ENCODE measurements around the gene CACNA1S. TPM values are rescaled to one million over a fixed set of nuclear protein-coding genes. Genes with fewer than 3 reads are reported as not detected.

Gene CACNA1S
- total RNA-seq, 2 experiments from 2014 or later = not detected

DNA sequence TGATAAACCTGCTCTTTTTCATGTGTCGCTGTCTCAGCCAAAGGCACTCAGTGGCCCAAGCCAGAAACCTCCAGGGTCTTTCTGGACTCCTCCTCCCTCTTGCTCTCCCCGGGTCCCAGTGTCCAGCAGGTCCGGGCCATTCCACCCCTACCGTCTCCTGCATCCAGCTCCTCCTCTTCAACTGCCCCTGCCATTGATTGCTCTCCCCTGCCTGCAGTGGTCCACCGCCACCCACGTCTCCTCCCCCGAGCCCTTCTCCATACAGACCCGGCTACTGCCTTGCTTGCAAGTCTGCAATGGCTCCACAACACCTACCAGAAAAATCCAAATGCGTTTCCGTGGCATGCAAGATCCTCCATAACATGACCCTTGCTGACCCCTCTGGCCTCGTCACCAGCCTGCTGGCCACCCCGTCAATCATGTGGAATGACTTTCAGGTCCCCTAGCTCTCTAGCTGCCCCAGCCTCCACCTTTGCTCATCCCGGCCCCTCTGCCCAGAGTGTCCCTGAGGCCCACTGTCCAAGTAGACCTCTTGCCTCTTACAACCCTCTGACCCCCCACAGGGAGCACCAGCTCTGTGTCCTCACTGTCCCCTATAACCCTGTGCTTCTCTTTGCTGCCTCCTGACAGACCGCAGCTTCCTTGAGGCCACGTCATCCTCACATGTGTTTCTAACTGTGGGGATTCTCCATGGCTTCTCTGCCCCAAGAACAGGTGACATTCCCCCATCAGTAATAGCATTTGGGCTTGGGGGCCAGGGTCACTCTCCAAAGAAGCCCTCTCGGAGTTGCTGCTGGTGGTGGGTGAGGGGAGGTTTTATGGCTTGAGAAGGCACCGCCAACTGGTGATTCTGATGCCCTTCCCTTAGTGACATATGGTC lies 15.0 kb downstream of the CACNA1S start:
- Mint-ChIP-seq H3K4me3 (no peak overlapping the region), H3K27ac (no peak overlapping the region), H3K36me3 (ENCODE audit: low read depth) (no peaks in the 10 kb centered on the region), H3K9me3 (ENCODE audit: insufficient read depth) (no peaks in the 10 kb centered on the region), H3K27me3 (ENCODE audit: low read depth) (no peaks in the 10 kb centered on the region), H3K4me1 (ENCODE audit: low read depth) (no peaks in the 10 kb centered on the region)
- DNase-seq (no peak), ATAC-seq (no peak)
- ChIA-PET POLR2A (no interaction called here), CTCF (interaction anchor here (1.0 kb wide), 1 partner anchor 16 kb away, joined by 4 read pairs; no protein-coding TSS in a partner anchor)

DNA sequence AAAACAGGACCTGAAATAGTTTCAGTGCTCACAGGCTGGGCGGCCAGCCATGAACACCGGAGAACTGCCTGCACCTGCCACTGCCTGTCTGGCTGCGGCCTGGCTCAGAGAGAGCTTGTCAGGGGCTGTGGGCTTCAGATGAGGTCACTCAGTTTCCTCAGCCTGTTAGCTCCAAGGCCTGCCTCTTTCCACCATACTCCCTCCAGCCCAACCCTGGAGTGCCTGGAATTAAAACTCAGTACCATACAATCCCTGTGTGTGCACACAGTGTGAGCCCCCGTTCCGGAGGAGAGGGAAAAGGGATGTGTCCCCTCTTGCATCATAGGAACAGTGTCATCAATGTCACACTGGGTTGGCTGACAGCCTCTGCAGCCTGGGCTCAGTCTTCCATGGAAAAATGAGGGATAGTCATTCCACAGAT lies 16.2 kb downstream of the CACNA1S start:
- no peaks in the 10 kb centered on the region for H3K36me3 Mint-ChIP-seq (ENCODE audit: low read depth)
- no peaks in the 10 kb centered on the region for H3K27me3 Mint-ChIP-seq (ENCODE audit: low read depth)
- ChIA-PET CTCF (interaction anchor here (1.0 to 1.1 kb wide), 2 partner anchors 9 to 18 kb away, joined by 3 read pairs; no protein-coding TSS in a partner anchor), POLR2A (no interaction called here)
- DNase-seq (no peak), ATAC-seq (no peak)
- H3K4me3 Mint-ChIP-seq = no peak overlapping the region
- H3K9me3 Mint-ChIP-seq (ENCODE audit: insufficient read depth) = no peaks in the 10 kb centered on the region
- no peak overlapping the region for H3K27ac Mint-ChIP-seq
- no peaks in the 10 kb centered on the region for H3K4me1 Mint-ChIP-seq (ENCODE audit: low read depth)

DNA sequence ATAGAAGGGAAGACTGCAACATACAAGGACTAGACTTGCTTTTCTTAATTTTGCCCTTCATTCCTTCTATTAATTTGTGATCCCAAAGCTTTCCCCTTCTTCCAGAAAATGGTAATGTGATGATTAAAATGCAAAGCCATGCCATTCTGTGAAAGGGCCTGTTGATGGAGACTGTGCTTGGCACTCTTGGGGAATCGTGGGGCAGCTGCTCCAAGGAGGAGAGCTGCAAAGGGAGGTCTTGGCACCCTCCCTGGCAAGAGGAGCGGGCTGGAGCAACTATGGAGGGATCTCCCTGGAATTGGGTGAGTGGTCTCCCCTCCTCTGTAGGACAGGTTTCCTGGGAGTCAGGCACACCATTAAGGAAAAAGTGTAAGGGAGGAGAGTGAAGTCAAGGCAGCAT lies 16.6 kb downstream of the CACNA1S start:
- H3K36me3 Mint-ChIP-seq (ENCODE audit: low read depth) = no peaks in the 10 kb centered on the region
- DNase-seq (no peak), ATAC-seq (no peak)
- POLR2A ChIA-PET = no interaction called here
- H3K27ac Mint-ChIP-seq = no peak overlapping the region
- H3K9me3 Mint-ChIP-seq (ENCODE audit: insufficient read depth) = no peaks in the 10 kb centered on the region
- no peak overlapping the region for H3K4me3 Mint-ChIP-seq
- no peaks in the 10 kb centered on the region for H3K27me3 Mint-ChIP-seq (ENCODE audit: low read depth)
- CTCF ChIA-PET = interaction anchor here (1.0 to 1.1 kb wide), 2 partner anchors 9 to 18 kb away, joined by 3 read pairs; no protein-coding TSS in a partner anchor
- no peaks in the 10 kb centered on the region for H3K4me1 Mint-ChIP-seq (ENCODE audit: low read depth)

DNA sequence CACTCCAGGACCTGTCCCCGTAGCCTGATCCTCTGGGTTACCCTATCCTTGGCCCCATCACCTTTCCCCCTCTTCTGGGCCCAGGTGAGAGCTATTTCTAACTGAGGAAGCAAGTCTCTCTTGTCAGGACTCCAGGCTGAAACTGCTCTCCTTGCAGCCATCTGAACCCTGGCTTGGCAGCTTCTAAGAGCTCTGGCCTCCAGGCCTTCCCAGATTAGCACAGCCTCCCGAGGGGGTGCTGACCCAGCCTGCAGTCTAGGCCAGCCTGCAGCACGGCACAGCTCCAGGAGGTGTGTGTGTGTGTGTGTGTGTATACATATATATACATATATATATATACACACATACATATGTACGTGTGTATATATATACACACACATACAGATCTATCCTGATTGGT lies 17.4 kb downstream of the CACNA1S start:
- H3K27ac Mint-ChIP-seq = no peak overlapping the region
- POLR2A ChIA-PET = no interaction called here
- H3K4me3 Mint-ChIP-seq = no peak overlapping the region
- ATAC-seq (no peak), DNase-seq (no peak)
- no peaks in the 10 kb centered on the region for H3K4me1 Mint-ChIP-seq (ENCODE audit: low read depth)
- H3K36me3 Mint-ChIP-seq (ENCODE audit: low read depth) = no peaks in the 10 kb centered on the region
- H3K27me3 Mint-ChIP-seq (ENCODE audit: low read depth) = no peaks in the 10 kb centered on the region
- no peaks in the 10 kb centered on the region for H3K9me3 Mint-ChIP-seq (ENCODE audit: insufficient read depth)
- CTCF ChIA-PET = interaction anchor here (1.2 kb wide), 1 partner anchor 25 kb away, joined by 4 read pairs; no protein-coding TSS in a partner anchor

DNA sequence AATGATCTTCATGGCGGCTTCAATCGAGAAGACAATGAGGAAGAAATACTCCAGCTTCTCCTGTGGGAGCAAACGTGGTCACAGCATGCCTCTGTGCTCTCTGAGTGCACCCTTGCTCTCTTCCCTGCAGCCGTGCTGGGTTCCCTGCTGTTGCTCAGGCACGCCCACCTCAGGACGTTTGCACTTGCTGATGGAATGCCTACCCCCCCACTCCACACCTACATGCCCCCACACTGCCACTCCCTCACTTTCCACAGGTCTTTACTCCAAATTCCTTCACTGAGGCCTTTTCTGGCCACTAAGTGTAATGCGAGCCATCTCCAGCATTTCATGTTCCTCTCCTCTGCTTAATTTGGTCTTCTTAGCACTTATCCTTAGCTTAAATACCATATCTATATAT lies 18.3 kb downstream of the CACNA1S start:
- no peaks in the 10 kb centered on the region for H3K4me1 Mint-ChIP-seq (ENCODE audit: low read depth)
- POLR2A ChIA-PET = no interaction called here

DNA sequence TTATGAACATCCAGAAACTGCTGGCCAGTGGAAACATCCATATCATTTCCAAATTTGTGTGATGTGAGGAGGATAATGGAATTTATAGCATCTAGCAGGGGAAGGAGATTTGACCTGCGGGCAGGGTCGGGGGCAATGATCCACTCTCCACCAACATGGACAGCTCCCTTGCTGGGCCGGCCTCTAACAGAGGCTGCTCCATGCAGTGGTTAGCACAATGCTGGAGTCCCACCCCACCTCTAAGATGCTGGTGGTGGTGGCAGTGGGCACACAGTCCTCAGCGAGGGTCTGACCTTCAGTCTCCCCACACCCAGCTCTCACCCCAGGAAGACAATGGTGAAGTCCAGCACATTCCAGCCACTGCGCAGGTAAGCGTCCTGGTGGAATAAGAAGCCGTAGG lies 18.7 kb downstream of the CACNA1S start:
- Mint-ChIP-seq H3K27ac (no peak overlapping the region), H3K4me1 (ENCODE audit: low read depth) (no peaks in the 10 kb centered on the region), H3K36me3 (ENCODE audit: low read depth) (no peaks in the 10 kb centered on the region), H3K27me3 (ENCODE audit: low read depth) (peaks cover 3% of the 10 kb centered on the region), H3K4me3 (no peak overlapping the region), H3K9me3 (ENCODE audit: insufficient read depth) (no peaks in the 10 kb centered on the region)
- ChIA-PET POLR2A (no interaction called here), CTCF (no interaction called here)
- no peak for DNase-seq
- no peak for ATAC-seq

More for the DNA sequence above, 18.3 kb downstream of the CACNA1S start:
- ATAC-seq = no peak
- CTCF ChIA-PET = interaction anchor here (1.2 kb wide), 1 partner anchor 26 kb away, joined by 4 read pairs; no protein-coding TSS in a partner anchor
- H3K36me3 Mint-ChIP-seq (ENCODE audit: low read depth) = no peaks in the 10 kb centered on the region
- no peak for DNase-seq
- peaks cover 3% of the 10 kb centered on the region for H3K27me3 Mint-ChIP-seq (ENCODE audit: low read depth)
- H3K9me3 Mint-ChIP-seq (ENCODE audit: insufficient read depth) = no peaks in the 10 kb centered on the region
- H3K4me3 Mint-ChIP-seq = no peak overlapping the region
- no peak overlapping the region for H3K27ac Mint-ChIP-seq

DNA sequence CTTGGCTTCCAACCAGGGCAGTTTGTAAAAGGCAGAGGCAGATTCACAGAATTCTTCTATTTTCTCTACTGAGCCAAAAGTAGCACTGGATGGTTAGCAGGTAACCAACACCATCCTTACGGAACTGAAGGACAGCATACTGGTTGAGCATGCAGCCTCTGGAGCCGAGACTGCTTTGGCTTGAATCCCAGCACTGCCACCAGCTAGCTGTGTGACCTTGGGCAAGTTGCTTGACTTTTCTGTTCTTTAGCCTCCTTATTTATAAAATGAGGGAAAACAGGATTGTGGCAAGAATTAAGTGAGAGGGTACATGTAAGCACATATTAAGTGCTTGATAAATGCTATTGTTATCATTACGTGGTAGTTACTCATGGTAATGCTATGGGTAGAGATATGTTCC lies 19.5 kb downstream of the CACNA1S start:
- POLR2A ChIA-PET = no interaction called here

DNA sequence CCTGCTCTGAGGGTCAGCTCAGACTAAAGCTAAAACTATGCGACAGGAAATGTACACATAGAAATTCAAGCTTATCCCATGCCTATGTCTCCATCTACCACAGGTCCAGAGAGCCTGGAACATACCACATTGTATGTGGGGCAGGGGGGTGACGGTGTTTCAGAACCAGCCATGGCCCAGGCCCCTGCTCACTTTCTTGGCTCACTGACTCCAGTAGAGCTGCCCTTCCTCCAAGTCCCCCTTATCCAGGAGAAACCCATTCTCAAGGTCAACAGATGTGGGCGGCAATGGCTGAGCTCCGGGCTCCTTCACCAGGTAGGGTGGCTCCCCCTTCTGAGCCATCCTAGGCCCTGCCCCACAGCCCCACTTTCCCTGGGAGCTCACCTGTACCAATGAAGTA lies 21.0 kb downstream of the CACNA1S start:
- H3K36me3 Mint-ChIP-seq (ENCODE audit: low read depth) = no peaks in the 10 kb centered on the region
- CTCF ChIA-PET = interaction anchor here (1.0 kb wide), 1 partner anchor 28 kb away, joined by 3 read pairs; no protein-coding TSS in a partner anchor

More for the DNA sequence above, 19.5 kb downstream of the CACNA1S start:
- H3K4me3 Mint-ChIP-seq = no peak overlapping the region
- H3K27ac Mint-ChIP-seq = no peak overlapping the region
- peaks cover 3% of the 10 kb centered on the region for H3K27me3 Mint-ChIP-seq (ENCODE audit: low read depth)
- no peaks in the 10 kb centered on the region for H3K4me1 Mint-ChIP-seq (ENCODE audit: low read depth)
- CTCF ChIA-PET = no interaction called here
- ATAC-seq = no peak
- no peaks in the 10 kb centered on the region for H3K9me3 Mint-ChIP-seq (ENCODE audit: insufficient read depth)
- no peaks in the 10 kb centered on the region for H3K36me3 Mint-ChIP-seq (ENCODE audit: low read depth)
- no peak for DNase-seq

DNA sequence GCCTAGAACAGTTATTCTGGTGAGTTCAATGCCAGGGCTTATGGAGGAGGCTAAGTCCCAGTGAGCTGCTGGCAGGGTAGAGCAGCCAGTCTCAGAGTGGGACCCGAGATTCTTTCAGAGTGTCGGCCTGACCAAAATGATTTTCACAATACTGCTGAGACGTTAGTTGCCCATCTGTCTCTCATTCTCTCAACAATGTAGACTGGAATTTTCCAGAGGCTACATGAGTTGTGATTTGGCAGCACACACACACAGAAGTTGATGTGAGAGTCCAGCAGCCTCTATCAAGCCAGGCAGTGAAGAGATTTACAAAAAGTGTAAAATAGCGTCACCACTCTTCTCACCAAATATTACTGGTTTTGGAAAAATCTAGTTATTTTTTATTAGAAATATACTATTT lies 21.7 kb downstream of the CACNA1S start:
- no peaks in the 10 kb centered on the region for H3K36me3 Mint-ChIP-seq (ENCODE audit: low read depth)
- H3K4me3 Mint-ChIP-seq = no peak overlapping the region
- ATAC-seq (no peak), DNase-seq (no peak)
- ChIA-PET CTCF (no interaction called here), POLR2A (no interaction called here)
- peaks cover 3% of the 10 kb centered on the region for H3K27me3 Mint-ChIP-seq (ENCODE audit: low read depth)
- H3K9me3 Mint-ChIP-seq (ENCODE audit: insufficient read depth) = no peaks in the 10 kb centered on the region
- no peaks in the 10 kb centered on the region for H3K4me1 Mint-ChIP-seq (ENCODE audit: low read depth)
- no peak overlapping the region for H3K27ac Mint-ChIP-seq

More for the DNA sequence above, 21.0 kb downstream of the CACNA1S start:
- H3K4me1 Mint-ChIP-seq (ENCODE audit: low read depth) = no peaks in the 10 kb centered on the region
- DNase-seq = no peak
- no peak overlapping the region for H3K27ac Mint-ChIP-seq
- H3K27me3 Mint-ChIP-seq (ENCODE audit: low read depth) = peaks cover 3% of the 10 kb centered on the region
- POLR2A ChIA-PET = no interaction called here
- H3K9me3 Mint-ChIP-seq (ENCODE audit: insufficient read depth) = no peaks in the 10 kb centered on the region
- no peak for ATAC-seq
- H3K4me3 Mint-ChIP-seq = no peak overlapping the region

DNA sequence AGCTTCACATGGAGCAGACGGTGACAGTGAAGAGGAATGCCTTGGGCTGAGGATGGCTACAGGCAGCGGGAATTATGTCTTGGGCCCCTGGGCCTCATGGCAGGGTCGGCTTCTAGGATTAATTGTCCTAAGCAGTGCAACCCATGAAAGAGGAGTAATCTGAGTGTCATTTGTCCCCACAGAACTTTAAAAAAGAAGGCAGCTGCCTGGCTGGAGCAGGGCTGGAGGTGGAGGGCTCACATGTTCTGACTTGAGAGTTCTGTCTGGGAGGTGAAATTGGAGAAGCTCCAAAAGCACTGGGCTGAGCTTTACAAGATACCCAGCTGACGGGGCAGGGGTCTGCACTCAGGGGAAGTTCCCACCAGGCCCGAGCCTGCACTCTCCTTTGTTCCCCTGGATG lies 22.6 kb downstream of the CACNA1S start:
- H3K9me3 Mint-ChIP-seq (ENCODE audit: insufficient read depth) = no peaks in the 10 kb centered on the region
- H3K4me1 Mint-ChIP-seq (ENCODE audit: low read depth) = no peaks in the 10 kb centered on the region
- peaks cover 3% of the 10 kb centered on the region for H3K27me3 Mint-ChIP-seq (ENCODE audit: low read depth)
- H3K36me3 Mint-ChIP-seq (ENCODE audit: low read depth) = no peaks in the 10 kb centered on the region
- H3K27ac Mint-ChIP-seq = no peak overlapping the region
- DNase-seq = no peak
- ChIA-PET POLR2A (no interaction called here), CTCF (no interaction called here)
- H3K4me3 Mint-ChIP-seq = no peak overlapping the region
- no peak for ATAC-seq

DNA sequence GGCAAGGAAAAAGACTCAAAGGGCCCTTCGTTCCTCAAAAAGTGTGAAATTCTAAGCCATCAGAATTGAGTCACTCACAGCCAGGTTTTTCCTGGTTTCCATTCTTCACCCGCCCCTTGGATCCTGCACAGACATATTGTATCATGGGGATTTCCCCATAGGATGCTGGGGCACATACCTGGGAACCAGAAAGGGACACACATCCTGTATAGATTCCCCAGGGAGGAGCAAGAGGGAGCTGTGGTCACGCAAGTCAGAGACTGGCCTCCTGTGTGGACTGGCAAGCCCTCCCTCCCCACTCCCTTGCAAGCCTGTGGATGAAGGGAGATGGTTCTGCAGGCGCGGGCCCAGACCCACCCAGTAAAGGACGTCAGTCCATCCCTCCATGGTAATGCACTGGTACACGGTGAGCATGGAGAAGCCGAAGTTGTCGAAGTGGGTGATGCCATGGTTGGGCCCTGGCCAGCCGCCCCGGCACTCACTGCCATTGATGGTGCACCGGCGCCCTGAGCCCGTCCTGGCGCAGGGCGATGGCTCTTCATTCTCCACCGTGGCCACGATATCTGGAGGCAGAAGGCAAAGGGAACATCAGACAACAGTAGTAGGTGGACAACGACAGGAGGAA lies 23.2 kb downstream of the CACNA1S start:
- DNase-seq (no peak), ATAC-seq (no peak)
- no peaks in the 10 kb centered on the region for H3K36me3 Mint-ChIP-seq (ENCODE audit: low read depth)
- H3K27me3 Mint-ChIP-seq (ENCODE audit: low read depth) = peaks cover 3% of the 10 kb centered on the region
- H3K4me1 Mint-ChIP-seq (ENCODE audit: low read depth) = no peaks in the 10 kb centered on the region
- ChIA-PET CTCF (no interaction called here), POLR2A (no interaction called here)
- no peak overlapping the region for H3K27ac Mint-ChIP-seq
- no peaks in the 10 kb centered on the region for H3K9me3 Mint-ChIP-seq (ENCODE audit: insufficient read depth)
- no peak overlapping the region for H3K4me3 Mint-ChIP-seq

DNA sequence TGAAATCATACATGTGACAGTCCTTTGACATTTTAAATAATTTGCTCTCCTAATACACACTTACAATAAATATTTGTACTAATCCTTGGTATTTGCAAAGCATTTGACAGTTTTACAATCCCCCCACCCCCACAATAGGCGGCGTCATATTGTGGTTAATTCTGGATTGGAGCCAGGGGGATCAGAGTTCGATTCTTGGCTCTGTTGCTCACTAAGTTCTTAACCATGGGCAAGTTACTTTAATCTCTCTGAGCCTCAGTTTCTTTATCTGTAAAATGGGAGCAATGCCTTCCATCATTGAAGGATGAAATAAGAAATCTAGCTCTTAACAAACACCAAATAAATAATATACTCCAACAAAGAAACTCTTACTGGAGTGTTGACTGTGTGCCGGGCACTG lies 23.8 kb downstream of the CACNA1S start:
- DNase-seq (no peak), ATAC-seq (no peak)
- H3K27ac Mint-ChIP-seq = no peak overlapping the region
- H3K27me3 Mint-ChIP-seq (ENCODE audit: low read depth) = peaks cover 3% of the 10 kb centered on the region
- H3K4me1 Mint-ChIP-seq (ENCODE audit: low read depth) = no peaks in the 10 kb centered on the region
- no peaks in the 10 kb centered on the region for H3K36me3 Mint-ChIP-seq (ENCODE audit: low read depth)
- H3K4me3 Mint-ChIP-seq = no peak overlapping the region
- POLR2A ChIA-PET = no interaction called here
- CTCF ChIA-PET = no interaction called here
- no peaks in the 10 kb centered on the region for H3K9me3 Mint-ChIP-seq (ENCODE audit: insufficient read depth)
